Esophagus squamous epithelium (tissue), 5 donors: Measurements from ENCODE around the gene LIN9. TPM values are rescaled to one million over a fixed set of nuclear protein-coding genes. Genes with fewer than 3 reads are reported as not detected.

Source experiments
- DNase-seq: peaks from one replicate; lab custom pipeline; 2025; lab: John Stamatoyannopoulos, UW
- H3K27ac ChIP-seq, 4 donors: fragments of 200-600 bp; sonication (generic); one replicate each; pipeline ENCODE4 v1.5.1; 2016 to 2019; ENCODE audit warnings: mild to moderate bottlenecking in 1 of 4
- H3K27me3 ChIP-seq, 4 donors: fragments of 200-600 bp; sonication (generic); 1 replicate in 3 of 4; 2 replicates in 1 of 4; pipeline versions ENCODE4 v1.5.1 to v1.6.0; 2017 to 2021; ENCODE audit warnings: antibody characterized with exemption in 1 of 4
- H3K36me3 ChIP-seq, 3 donors: fragments of 200-600 bp; sonication (generic); one replicate each; pipeline ENCODE4 v1.5.1; 2016 to 2019
- H3K4me1 ChIP-seq, 3 donors: fragments of 200-600 bp; sonication (generic); one replicate each; pipeline ENCODE4 v1.5.1; 2017 to 2019
- H3K4me3 ChIP-seq, 4 donors: fragments of 200-600 bp; sonication (generic); 1 replicate in 3 of 4; 2 replicates in 1 of 4; pipeline ENCODE4 v1.5.1; 2016 to 2019; ENCODE audit warnings: mild to moderate bottlenecking in 2 of 4, moderate library complexity in 1 of 4
- H3K9me3 ChIP-seq, 3 donors: fragments of 200-600 bp; sonication (generic); one replicate each; pipeline ENCODE4 v1.5.1; 2016 to 2019
- POLR2A ChIP-seq, 4 donors: fragments of 450-650 bp; IDR thresholded peaks; one replicate each; pipeline ENCODE4 v1.6.1; 2017; ENCODE audit warnings: antibody characterized with exemption in 4 of 4, mild to moderate bottlenecking in 4 of 4, moderate library complexity in 3 of 4
- WGBS, 2 donors: methylation state at CpG; one replicate each; pipeline ENCODE4 v1.1.5; 2018; 5-methylcytosine and 5-hydroxymethylcytosine counted together
- intact Hi-C: fragments of 100-400 bp; cut with DNase I; formaldehyde crosslinking; loops from one replicate; pipeline ENCODE4 v1.15.0; 2022
- total RNA-seq, 4 donors: library from RNA; depleted of rRNA; stranded (reverse); fragments of >200 nt; gene quantifications; one replicate each; pipeline ENCODE4 v1.1.0, GENCODE V29; 2016
- TF ChIP-seq, protein P1 (sequence below), 6 experiments: fragments of 450-650 bp in 4 of 6; fragments of 200-600 bp in 2 of 6; sonication (generic) in 2 of 6; IDR thresholded peaks; one replicate each; pipeline ENCODE4 v1.5.1; 2016 to 2019; ENCODE audit warnings: antibody characterized with exemption in 6 of 6, mild to moderate bottlenecking in 4 of 6, moderate library complexity in 4 of 6
- donor health status: DM: yes; HTN: yes; CAD: no.

Gene LIN9
- total RNA-seq, 4 donors from 2014 or later = 2.2 to 7.2 (median 4.6) TPM

- Histone ChIP-seq H3K27ac (no peak overlapping the region), H3K36me3 (no peaks in the 10 kb centered on the region), H3K27me3 (no peaks in the 10 kb centered on the region), H3K4me1 (peaks cover 14 to 32% (median 17%) of the 10 kb centered on the region in 3 donors), H3K4me3 (no peak overlapping the region), H3K9me3 (no peaks in the 10 kb centered on the region)
- 90 to 97% methylated on average over 2 of the region's 2 CpGs for whole genome bisulfite sequencing, 2 donors
- no peak for DNase-seq
- intact Hi-C loops = no loop called here
- TF ChIP-seq, protein P1, sequence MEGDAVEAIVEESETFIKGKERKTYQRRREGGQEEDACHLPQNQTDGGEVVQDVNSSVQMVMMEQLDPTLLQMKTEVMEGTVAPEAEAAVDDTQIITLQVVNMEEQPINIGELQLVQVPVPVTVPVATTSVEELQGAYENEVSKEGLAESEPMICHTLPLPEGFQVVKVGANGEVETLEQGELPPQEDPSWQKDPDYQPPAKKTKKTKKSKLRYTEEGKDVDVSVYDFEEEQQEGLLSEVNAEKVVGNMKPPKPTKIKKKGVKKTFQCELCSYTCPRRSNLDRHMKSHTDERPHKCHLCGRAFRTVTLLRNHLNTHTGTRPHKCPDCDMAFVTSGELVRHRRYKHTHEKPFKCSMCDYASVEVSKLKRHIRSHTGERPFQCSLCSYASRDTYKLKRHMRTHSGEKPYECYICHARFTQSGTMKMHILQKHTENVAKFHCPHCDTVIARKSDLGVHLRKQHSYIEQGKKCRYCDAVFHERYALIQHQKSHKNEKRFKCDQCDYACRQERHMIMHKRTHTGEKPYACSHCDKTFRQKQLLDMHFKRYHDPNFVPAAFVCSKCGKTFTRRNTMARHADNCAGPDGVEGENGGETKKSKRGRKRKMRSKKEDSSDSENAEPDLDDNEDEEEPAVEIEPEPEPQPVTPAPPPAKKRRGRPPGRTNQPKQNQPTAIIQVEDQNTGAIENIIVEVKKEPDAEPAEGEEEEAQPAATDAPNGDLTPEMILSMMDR (IDR thresholded peaks at IDR 0.05) = no peak
- no peak for TF ChIP-seq POLR2A (IDR thresholded peaks at IDR 0.05)
These were observed 2.5 kb downstream of the LIN9 start for GRCh38 chr1:226306425-226306824.

- WGBS, 2 donors = 83 to 85% methylated on average over 5 of the region's 5 CpGs
- H3K27ac ChIP-seq = no peak overlapping the region
- TF ChIP-seq, protein P1 (IDR thresholded peaks at IDR 0.05) = no peak
- no peak for TF ChIP-seq POLR2A (IDR thresholded peaks at IDR 0.05)
- peaks cover 11 to 21% (median 14%) of the 10 kb centered on the region in 3 donors for H3K4me1 ChIP-seq
- H3K36me3 ChIP-seq = peaks cover 0 to 4% (median 3%) of the 10 kb centered on the region in 3 donors
- intact Hi-C loops = no loop called here
- H3K27me3 ChIP-seq = no peaks in the 10 kb centered on the region
- no peak for DNase-seq
- H3K9me3 ChIP-seq = no peaks in the 10 kb centered on the region
- H3K4me3 ChIP-seq = no peak overlapping the region
These were observed 3.8 kb downstream of the LIN9 start for GRCh38 chr1:226305184-226305583.

- Histone ChIP-seq H3K27me3 (no peaks in the 10 kb centered on the region), H3K27ac (no peak overlapping the region), H3K4me1 (peaks cover 7 to 14% (median 9%) of the 10 kb centered on the region in 3 donors), H3K9me3 (no peaks in the 10 kb centered on the region), H3K36me3 (peaks cover 0 to 9% (median 5%) of the 10 kb centered on the region in 3 donors), H3K4me3 (no peak overlapping the region)
- intact Hi-C loops = no loop called here
- 88 to 89% methylated on average over 4 of the region's 4 CpGs for WGBS, 2 donors
- no peak for DNase-seq
- TF ChIP-seq POLR2A (IDR thresholded peaks at IDR 0.05) = no peak
- TF ChIP-seq, protein P1 (IDR thresholded peaks at IDR 0.05) = no peak
These were observed 4.5 kb downstream of the LIN9 start for GRCh38 chr1:226304291-226304955.

GRCh38 chr1:226302731-226303130 lies 6.2 kb downstream of the LIN9 start:
- TF ChIP-seq, protein P1 (IDR thresholded peaks at IDR 0.05) = no peak
- TF ChIP-seq POLR2A (IDR thresholded peaks at IDR 0.05) = no peak
- Histone ChIP-seq H3K4me3 (no peak overlapping the region), H3K4me1 (peaks cover under 1 to 3% (median 1%) of the 10 kb centered on the region in 3 donors), H3K9me3 (no peaks in the 10 kb centered on the region), H3K36me3 (peaks cover 0 to 23% (median 5%) of the 10 kb centered on the region in 3 donors), H3K27ac (no peak overlapping the region), H3K27me3 (no peaks in the 10 kb centered on the region)
- WGBS, 2 donors = 84 to 85% methylated on average over 1 of the region's 1 CpG
- intact Hi-C loops = no loop called here
- DNase-seq = no peak

DNA sequence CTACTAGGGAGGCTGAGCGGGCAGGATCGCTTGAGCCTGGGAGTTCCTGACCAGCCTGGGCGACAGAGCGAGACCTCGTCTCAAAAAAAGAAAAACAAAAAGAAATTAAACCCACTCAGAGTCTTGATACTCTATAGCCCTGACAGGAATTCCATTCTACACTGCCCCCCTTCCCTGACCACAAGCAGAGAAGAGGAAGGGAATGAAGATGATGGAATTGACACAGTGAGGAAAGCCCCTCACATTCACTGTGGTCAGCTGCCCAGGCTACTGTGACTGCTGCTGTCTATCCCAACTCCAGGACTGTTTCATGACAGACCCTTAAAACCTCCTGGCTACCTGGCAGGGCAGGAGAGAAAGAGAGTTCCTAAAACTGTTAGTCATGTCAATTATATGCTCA lies 12.1 kb downstream of the LIN9 start:
- intact Hi-C loops = no loop called here
- TF ChIP-seq, protein P1 (IDR thresholded peaks at IDR 0.05) = no peak
- TF ChIP-seq POLR2A (IDR thresholded peaks at IDR 0.05) = no peak
- no peaks in the 10 kb centered on the region for H3K27me3 ChIP-seq
- no peak overlapping the region for H3K4me3 ChIP-seq
- no peak for DNase-seq
- no peak overlapping the region for H3K27ac ChIP-seq
- no peaks in the 10 kb centered on the region for H3K9me3 ChIP-seq
- WGBS, 2 donors = 100% methylated on average over 5 of the region's 5 CpGs
- H3K4me1 ChIP-seq = peaks cover 0 to 5% (median 0%) of the 10 kb centered on the region in 3 donors
- H3K36me3 ChIP-seq = peaks cover 0 to 71% (median 5%) of the 10 kb centered on the region in 3 donors
